ENCODE results near the gene AGPAT2.

Gene AGPAT2

GRCh38 chr9:136676297-136676794 lies 10.9 kb downstream of the AGPAT2 start:
- Histone ChIP-seq H3K27ac (ENCODE audit: low read length) (no peak overlapping the region), H3K4me1 (ENCODE audit: low read length) (no peaks in the 10 kb centered on the region), H3K79me2 (ENCODE audit: low read length) (no peaks in the 10 kb centered on the region), H2AFZ (ENCODE audit: low read depth, low read length) (no peak overlapping the region), H3K4me2 (ENCODE audit: low read length) (no peak overlapping the region), H3K9ac (ENCODE audit: low read length) (no peak overlapping the region), H3K27me3 (ENCODE audit: low read depth, low read length) (no peaks in the 10 kb centered on the region), H3K4me3 (ENCODE audit: low read length) (no peak overlapping the region), H3K36me3 (replicated peaks; ENCODE audit: low read depth, low read length) (no peaks in the 10 kb centered on the region), H4K20me1 (ENCODE audit: insufficient read depth, low read length) (peaks cover 7% of the 10 kb centered on the region), H3K9me3 (ENCODE audit: insufficient read depth, low read length) (no peaks in the 10 kb centered on the region)
- TF ChIP-seq EZH2phosphoT487 (IDR thresholded peaks at IDR 0.05; ENCODE audit: low read depth): no peak
- no peak for TF ChIP-seq CTCF (IDR thresholded peaks at IDR 0.05; ENCODE audit: low read depth, low read length)

GRCh38 chr9:136675477-136676296 lies 11.6 kb downstream of the AGPAT2 start:
- H3K36me3 ChIP-seq (replicated peaks; ENCODE audit: low read depth, low read length): no peaks in the 10 kb centered on the region
- H3K27me3 ChIP-seq (ENCODE audit: low read depth, low read length): peaks cover under 1% of the 10 kb centered on the region
- H2AFZ ChIP-seq (ENCODE audit: low read depth, low read length): no peak overlapping the region
- H3K4me1 ChIP-seq (ENCODE audit: low read length): no peaks in the 10 kb centered on the region
- no peak overlapping the region for H3K4me3 ChIP-seq (ENCODE audit: low read length)
- H3K79me2 ChIP-seq (ENCODE audit: low read length): no peaks in the 10 kb centered on the region
- peaks cover 7% of the 10 kb centered on the region for H4K20me1 ChIP-seq (ENCODE audit: insufficient read depth, low read length)
- no peaks in the 10 kb centered on the region for H3K9me3 ChIP-seq (ENCODE audit: insufficient read depth, low read length)
- TF ChIP-seq CTCF (IDR thresholded peaks at IDR 0.05; ENCODE audit: low read depth, low read length): no peak
- TF ChIP-seq EZH2phosphoT487 (IDR thresholded peaks at IDR 0.05; ENCODE audit: low read depth): no peak
- no peak overlapping the region for H3K27ac ChIP-seq (ENCODE audit: low read length)
- H3K9ac ChIP-seq (ENCODE audit: low read length): no peak overlapping the region
- no peak overlapping the region for H3K4me2 ChIP-seq (ENCODE audit: low read length)

GRCh38 chr9:136674786-136675349 lies 12.4 kb downstream of the AGPAT2 start:
- Histone ChIP-seq H3K4me1 (ENCODE audit: low read length) (no peaks in the 10 kb centered on the region), H3K27me3 (ENCODE audit: low read depth, low read length) (peaks cover 9% of the 10 kb centered on the region)

More at GRCh38 chr9:136674786-136675349, 12.4 kb downstream of the AGPAT2 start:
- Histone ChIP-seq H3K79me2 (ENCODE audit: low read length) (no peaks in the 10 kb centered on the region), H2AFZ (ENCODE audit: low read depth, low read length) (no peak overlapping the region), H4K20me1 (ENCODE audit: insufficient read depth, low read length) (peaks cover 7% of the 10 kb centered on the region), H3K36me3 (replicated peaks; ENCODE audit: low read depth, low read length) (no peaks in the 10 kb centered on the region), H3K4me3 (ENCODE audit: low read length) (no peak overlapping the region), H3K9ac (ENCODE audit: low read length) (no peak overlapping the region), H3K9me3 (ENCODE audit: insufficient read depth, low read length) (no peaks in the 10 kb centered on the region), H3K4me2 (ENCODE audit: low read length) (no peak overlapping the region), H3K27ac (ENCODE audit: low read length) (no peak overlapping the region)
- TF ChIP-seq CTCF (IDR thresholded peaks at IDR 0.05; ENCODE audit: low read depth, low read length) (no peak), EZH2phosphoT487 (IDR thresholded peaks at IDR 0.05; ENCODE audit: low read depth) (no peak)
